ENCODE data around the gene RABGAP1L.
"Not testable (repeated sequence)": the region's sequence is repeated elsewhere in the genome, so short reads cannot be mapped to it uniquely, and the experiment has no call there.

The RABGAP1L gene

DNA sequence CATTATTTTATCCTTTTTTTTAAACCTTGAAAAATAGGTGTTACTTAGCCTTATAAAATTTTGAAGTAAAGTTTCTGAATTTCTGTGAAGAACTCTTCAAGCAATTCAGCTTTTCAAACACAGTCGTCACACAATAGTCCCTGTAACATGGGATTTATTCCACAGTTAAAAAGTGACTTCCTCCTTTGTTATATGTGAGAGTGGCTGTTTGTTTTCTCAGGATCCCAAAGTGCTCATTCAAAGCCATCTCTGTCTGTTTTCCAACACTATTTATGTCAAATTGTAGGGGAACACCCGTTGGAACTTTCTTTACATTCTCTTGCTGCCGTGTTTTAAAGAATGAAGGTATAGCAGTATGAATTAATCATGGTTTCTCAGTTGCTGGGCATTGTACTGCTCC, 207.6 kb downstream of the RABGAP1L start:
- DNase-seq (ENCODE audit: low spot score): no peak

- peak; percentile 85 for DNase-seq (ENCODE audit: low spot score)
Observed at GRCh38 chr1:174367892-174368291, 208.6 kb downstream of the RABGAP1L start.

GRCh38 chr1:174376030-174376429, 216.7 kb downstream of the RABGAP1L start:
- DNase-seq (ENCODE audit: low spot score): no peak

- no peak for DNase-seq (ENCODE audit: low spot score)
Observed at GRCh38 chr1:174391716-174392115, 232.4 kb downstream of the RABGAP1L start.

- DNase-seq (ENCODE audit: low spot score): no peak
Observed at GRCh38 chr1:174393885-174394284, 234.6 kb downstream of the RABGAP1L start.

- no peak for DNase-seq (ENCODE audit: low spot score)
Observed at GRCh38 chr1:174397261-174397660, 237.9 kb downstream of the RABGAP1L start.

DNA sequence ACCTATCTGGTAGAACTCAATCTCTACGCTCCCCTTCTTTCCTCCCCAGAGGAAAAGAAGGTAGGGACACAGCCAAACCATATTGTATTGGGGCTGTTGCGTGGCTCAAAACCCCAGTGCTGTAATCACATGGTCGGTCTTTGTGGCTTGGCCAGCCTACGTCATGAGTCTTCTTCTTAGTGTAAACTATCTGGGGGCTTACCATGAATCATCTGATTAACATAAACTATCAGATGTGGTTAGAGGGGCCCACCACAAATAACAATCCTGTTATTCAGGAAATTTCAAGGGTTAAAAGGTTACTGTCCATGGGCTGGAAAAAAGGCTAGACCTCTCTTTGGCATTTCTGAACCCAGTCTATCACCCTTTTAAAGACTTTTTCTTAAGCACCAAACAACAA, 238.9 kb downstream of the RABGAP1L start:
- DNase-seq (ENCODE audit: low spot score): no peak

GRCh38 chr1:174399211-174399610, 239.9 kb downstream of the RABGAP1L start:
- peak; percentile 36 for DNase-seq (ENCODE audit: low spot score)

GRCh38 chr1:174401075-174401474, 241.8 kb downstream of the RABGAP1L start:
- no peak for DNase-seq (ENCODE audit: low spot score)

- DNase-seq (ENCODE audit: low spot score): no peak
Observed at GRCh38 chr1:174405219-174405618, 245.9 kb downstream of the RABGAP1L start.

DNA sequence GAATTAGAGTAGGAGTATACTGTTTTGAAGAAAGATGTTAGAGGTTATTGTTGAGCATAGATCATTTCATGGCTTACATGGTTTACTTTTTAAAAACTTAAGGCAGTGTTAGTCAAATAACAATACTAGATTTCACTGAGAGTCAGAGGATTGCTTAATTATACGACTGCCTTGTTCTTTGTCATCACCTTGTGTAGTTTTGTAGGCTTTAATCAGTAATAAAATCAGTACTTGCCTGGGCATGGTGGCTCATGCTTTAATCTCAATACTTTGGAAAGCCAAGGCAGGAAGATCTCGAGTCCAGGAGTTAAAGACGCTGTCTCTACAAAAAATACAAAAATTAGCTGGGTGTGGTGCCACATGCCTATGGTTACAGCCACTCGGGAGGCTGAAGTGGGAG, 247.1 kb downstream of the RABGAP1L start:
- DNase-seq (ENCODE audit: low spot score): no peak

GRCh38 chr1:174407665-174408064, 248.3 kb downstream of the RABGAP1L start:
- no peak for DNase-seq (ENCODE audit: low spot score)

GRCh38 chr1:174408146-174408545, 248.8 kb downstream of the RABGAP1L start:
- no peak for DNase-seq (ENCODE audit: low spot score)

DNA sequence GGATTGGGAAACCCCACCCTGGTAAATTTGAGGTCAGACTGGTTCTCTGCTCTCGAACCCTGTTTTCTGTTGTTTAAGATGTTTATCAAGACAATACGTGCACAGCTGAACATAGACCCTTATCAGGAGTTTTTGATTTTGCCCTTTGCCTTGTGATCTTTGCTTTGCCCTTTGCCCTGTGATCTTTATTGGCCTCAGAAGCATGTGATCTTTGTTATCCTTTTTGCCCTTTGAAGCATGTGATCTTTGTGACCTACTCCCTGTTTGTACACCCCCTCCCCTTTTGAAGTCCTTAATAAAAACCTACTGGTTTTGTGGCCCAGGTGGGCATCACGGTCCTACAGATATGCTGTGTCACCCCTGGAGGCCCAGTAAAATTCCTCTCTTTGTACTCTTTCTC, 250.5 kb downstream of the RABGAP1L start:
- DNase-seq (ENCODE audit: low spot score): not testable (repeated sequence)

- DNase-seq (ENCODE audit: low spot score): no peak
Observed at GRCh38 chr1:174413632-174414031, 254.3 kb downstream of the RABGAP1L start.

DNA sequence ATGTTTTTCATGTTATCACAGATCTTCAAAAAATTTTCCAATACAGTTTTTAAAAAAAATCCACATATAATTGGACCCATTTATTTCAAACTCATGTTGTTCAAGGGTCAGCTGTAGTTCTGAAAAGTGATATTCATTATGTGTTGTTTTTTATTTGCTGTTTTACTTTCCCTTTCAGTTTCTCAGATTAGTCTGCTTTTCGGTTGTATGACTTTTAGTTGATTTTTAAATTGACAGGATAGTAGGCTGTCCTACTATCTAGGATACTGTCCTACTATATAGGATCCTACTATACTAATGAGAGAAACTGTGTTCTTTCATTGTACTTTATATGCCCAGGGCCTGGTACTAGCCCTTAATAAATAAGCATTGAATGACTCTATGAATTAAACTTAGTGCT, 254.9 kb downstream of the RABGAP1L start:
- no peak for DNase-seq (ENCODE audit: low spot score)

DNA sequence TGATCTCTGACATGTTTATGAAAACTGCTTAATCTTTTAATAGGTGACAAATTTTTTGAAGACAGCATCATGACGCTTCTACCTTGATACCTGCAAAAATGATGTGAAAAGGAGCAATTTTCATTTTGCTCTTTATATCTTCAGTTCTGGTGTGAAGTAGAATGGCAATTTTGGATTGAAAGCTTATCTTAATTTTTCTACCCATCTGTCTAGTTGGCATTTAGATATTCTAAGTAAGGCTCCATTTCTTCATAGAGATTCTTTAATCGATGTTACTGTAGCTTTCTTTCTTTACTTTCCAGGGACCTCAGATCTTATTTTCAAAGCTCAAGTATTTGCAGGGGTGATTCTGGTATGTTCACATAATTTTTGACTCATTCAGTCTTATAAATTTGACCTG, 256.2 kb downstream of the RABGAP1L start:
- peak; percentile 34 for DNase-seq (ENCODE audit: low spot score)

DNA sequence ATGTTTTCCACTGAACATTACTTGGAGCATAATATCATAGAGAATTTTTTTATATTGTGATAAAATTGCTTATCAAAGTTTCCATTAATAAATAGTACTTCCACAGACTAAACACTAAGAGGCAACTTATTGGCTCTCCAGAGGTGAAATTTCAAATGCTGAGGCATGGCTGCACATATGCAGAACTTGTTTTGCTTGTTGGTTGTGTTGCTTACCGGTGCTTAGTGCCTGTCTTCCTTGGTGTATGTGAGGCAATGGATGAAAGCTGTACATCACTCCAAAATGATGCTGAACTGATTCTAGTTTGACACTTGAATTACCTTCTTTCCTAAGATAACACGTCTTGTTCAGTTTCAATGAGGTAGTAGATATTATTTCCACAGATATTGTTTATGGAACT, 258.6 kb downstream of the RABGAP1L start:
- DNase-seq (ENCODE audit: low spot score): no peak

DNA sequence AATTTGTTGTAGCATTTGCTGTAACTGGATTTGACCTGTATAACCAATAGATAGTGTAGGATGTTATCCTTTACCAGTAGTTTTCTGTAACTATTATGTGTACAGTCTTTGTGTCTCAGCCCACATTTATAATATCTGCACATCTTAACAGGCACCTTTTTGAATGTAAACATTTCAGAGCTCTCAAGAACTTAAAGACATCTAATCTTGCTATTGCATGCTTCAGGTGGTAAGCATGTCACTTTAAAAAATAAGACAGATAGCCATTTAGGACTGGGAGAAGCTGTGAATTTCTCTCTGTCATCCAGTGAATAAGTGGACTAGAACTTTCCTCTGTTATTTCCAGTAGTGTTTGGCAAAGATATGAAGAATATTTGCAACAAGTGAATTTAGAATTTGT, 265.8 kb downstream of the RABGAP1L start:
- DNase-seq (ENCODE audit: low spot score): no peak

GRCh38 chr1:174426153-174426552, 266.8 kb downstream of the RABGAP1L start:
- DNase-seq (ENCODE audit: low spot score): no peak

- DNase-seq (ENCODE audit: low spot score): no peak
Observed at GRCh38 chr1:174428033-174428432, 268.7 kb downstream of the RABGAP1L start.

- DNase-seq (ENCODE audit: low spot score): no peak
Observed at GRCh38 chr1:174428739-174429138, 269.4 kb downstream of the RABGAP1L start.

DNA sequence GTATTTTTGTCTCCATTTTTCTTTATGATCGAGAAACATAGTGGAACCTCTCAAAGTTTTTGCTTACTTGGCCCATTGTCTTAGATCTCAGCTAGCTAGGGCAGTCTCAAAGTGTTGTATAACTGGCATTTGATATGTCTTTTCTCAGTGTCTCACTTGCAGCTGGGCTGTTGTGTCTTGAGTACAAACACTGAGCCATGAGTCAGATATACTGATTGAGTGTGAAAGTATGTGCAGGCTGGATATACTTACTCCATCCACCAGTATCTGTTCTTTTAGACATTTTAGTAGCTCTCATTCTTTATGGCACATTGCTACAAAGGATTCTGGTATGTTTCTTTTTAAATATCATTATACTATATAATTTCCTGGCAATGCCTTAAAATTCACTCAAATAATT, 274.1 kb downstream of the RABGAP1L start:
- no peak for DNase-seq (ENCODE audit: low spot score)

DNA sequence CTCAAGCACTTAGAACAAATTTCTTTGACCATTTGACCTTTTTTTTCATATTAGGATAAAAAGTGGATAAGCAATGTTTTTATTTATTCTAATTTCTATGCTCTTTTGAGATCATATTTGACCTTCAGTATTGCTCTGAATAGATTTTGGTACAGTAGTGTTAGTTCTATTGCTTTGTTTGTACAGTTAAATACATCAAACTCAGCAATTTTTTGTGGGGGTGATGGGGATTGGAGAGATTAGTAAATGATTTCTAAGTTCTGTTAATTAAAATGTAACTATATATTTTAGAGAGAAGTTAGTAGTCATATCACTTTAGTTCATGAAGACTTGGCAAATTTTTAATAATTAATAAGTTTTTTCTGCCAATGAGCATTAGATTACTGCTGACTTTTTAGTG, 286.0 kb downstream of the RABGAP1L start:
- no peak for DNase-seq (ENCODE audit: low spot score)

- peak; percentile 71 for DNase-seq (ENCODE audit: low spot score)
Observed at GRCh38 chr1:174445817-174446216, 286.5 kb downstream of the RABGAP1L start.
